Measurements from ENCODE around the gene TRIP11. TPM values are rescaled to one million over a fixed set of nuclear protein-coding genes. Genes with fewer than 3 reads are reported as not detected.

TRIP11 gene
- total RNA-seq, 1 donor from 2014 or later: 50.5 TPM

GRCh38 chr14:91926131-91926890, 113.5 kb downstream of the TRIP11 start:
- no peak overlapping the region for H3K4me2 ChIP-seq (ENCODE audit: low read length)
- H3K27ac ChIP-seq (ENCODE audit: low read depth, low read length): no peak overlapping the region
- H3K4me1 ChIP-seq (ENCODE audit: insufficient read depth, low read length): peaks cover 5% of the 10 kb centered on the region
- no peaks in the 10 kb centered on the region for H4K20me1 ChIP-seq (ENCODE audit: insufficient read depth, low read length)
- TF ChIP-seq EZH2 (IDR thresholded peaks at IDR 0.05; ENCODE audit: insufficient read depth, low read length) (no peak), CTCF (IDR thresholded peaks at IDR 0.05; ENCODE audit: insufficient read depth, low read depth, low read length) (no peak)
- no peaks in the 10 kb centered on the region for H3K9me3 Mint-ChIP-seq (ENCODE audit: unreplicated experiment)
- peaks cover 7% of the 10 kb centered on the region for H3K36me3 Mint-ChIP-seq (ENCODE audit: low read depth, unreplicated experiment)
- FAIRE-seq (no peak), DNase-seq (ENCODE audit: low read depth) (no peak)
- no peaks in the 10 kb centered on the region for H3K79me2 ChIP-seq (ENCODE audit: insufficient read depth, low read length)
- peaks cover 18% of the 10 kb centered on the region for H3K27me3 Mint-ChIP-seq (ENCODE audit: low read depth, unreplicated experiment)
- no peaks in the 10 kb centered on the region for H3K36me3 ChIP-seq (ENCODE audit: insufficient read depth, low read length)
- H3K4me1 Mint-ChIP-seq (ENCODE audit: low read depth, unreplicated experiment): peaks cover 10% of the 10 kb centered on the region
- H2AFZ ChIP-seq (ENCODE audit: low read depth, low read length): no peak overlapping the region
- no peak overlapping the region for H3K9ac ChIP-seq (ENCODE audit: low read length)
- H3K4me3 ChIP-seq (ENCODE audit: insufficient read depth, low read depth, low read length): no peak overlapping the region
- H3K27me3 ChIP-seq (ENCODE audit: insufficient read depth, low read length): no peaks in the 10 kb centered on the region
- no peak overlapping the region for H3K4me3 Mint-ChIP-seq (ENCODE audit: unreplicated experiment)
- no peak overlapping the region for H3K27ac Mint-ChIP-seq (ENCODE audit: unreplicated experiment)
- no peaks in the 10 kb centered on the region for H3K9me3 ChIP-seq (ENCODE audit: insufficient read depth, low read depth, low read length)

DNA sequence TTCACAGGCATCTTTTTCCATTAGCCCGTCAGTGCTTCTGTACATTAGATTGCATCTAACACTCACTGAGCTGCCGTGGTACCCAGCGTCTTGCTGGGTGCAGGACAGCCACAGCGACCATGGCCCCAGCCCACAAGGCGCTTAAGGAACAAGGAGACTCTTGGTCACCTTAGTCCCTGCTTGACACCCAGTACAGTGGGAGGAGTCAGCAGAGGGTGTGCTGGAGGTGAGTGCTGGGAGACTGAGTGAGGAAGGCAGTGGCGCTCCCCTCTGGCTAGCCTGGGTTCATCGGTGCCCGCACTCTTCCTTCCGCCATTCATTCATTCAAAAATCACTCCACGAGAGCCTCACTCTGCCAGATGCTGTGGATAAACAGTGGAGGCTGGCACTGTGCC, 114.1 kb downstream of the TRIP11 start:
- H3K36me3 Mint-ChIP-seq (ENCODE audit: low read depth, unreplicated experiment): peaks cover 4% of the 10 kb centered on the region
- H3K9me3 ChIP-seq (ENCODE audit: insufficient read depth, low read depth, low read length): no peaks in the 10 kb centered on the region
- H2AFZ ChIP-seq (ENCODE audit: low read depth, low read length): no peak overlapping the region
- H3K27me3 Mint-ChIP-seq (ENCODE audit: low read depth, unreplicated experiment): peaks cover 17% of the 10 kb centered on the region
- DNase-seq (ENCODE audit: low read depth) (no peak), FAIRE-seq (no peak)
- H3K27ac Mint-ChIP-seq (ENCODE audit: unreplicated experiment): no peak overlapping the region
- no peaks in the 10 kb centered on the region for H3K79me2 ChIP-seq (ENCODE audit: insufficient read depth, low read length)
- H3K27me3 ChIP-seq (ENCODE audit: insufficient read depth, low read length): no peaks in the 10 kb centered on the region
- H3K36me3 ChIP-seq (ENCODE audit: insufficient read depth, low read length): no peaks in the 10 kb centered on the region
- no peak overlapping the region for H3K4me3 ChIP-seq (ENCODE audit: insufficient read depth, low read depth, low read length)
- no peaks in the 10 kb centered on the region for H3K9me3 Mint-ChIP-seq (ENCODE audit: unreplicated experiment)
- peaks cover 10% of the 10 kb centered on the region for H3K4me1 Mint-ChIP-seq (ENCODE audit: low read depth, unreplicated experiment)
- no peak overlapping the region for H3K27ac ChIP-seq (ENCODE audit: low read depth, low read length)
- peaks cover 5% of the 10 kb centered on the region for H3K4me1 ChIP-seq (ENCODE audit: insufficient read depth, low read length)
- no peak overlapping the region for H3K4me3 Mint-ChIP-seq (ENCODE audit: unreplicated experiment)
- no peaks in the 10 kb centered on the region for H4K20me1 ChIP-seq (ENCODE audit: insufficient read depth, low read length)
- no peak overlapping the region for H3K4me2 ChIP-seq (ENCODE audit: low read length)
- TF ChIP-seq EZH2 (IDR thresholded peaks at IDR 0.05; ENCODE audit: insufficient read depth, low read length): no peak
- TF ChIP-seq CTCF (IDR thresholded peaks at IDR 0.05; ENCODE audit: insufficient read depth, low read depth, low read length): no peak
- no peak overlapping the region for H3K9ac ChIP-seq (ENCODE audit: low read length)

Data from astrocyte (in vitro differentiated cells and primary cell).